ENCODE data around the gene RGR. TPM values are rescaled to one million over a fixed set of nuclear protein-coding genes. Genes with fewer than 3 reads are reported as not detected.

Gene RGR
- total RNA-seq, 2 donors from 2014 or later, result not detected

DNA sequence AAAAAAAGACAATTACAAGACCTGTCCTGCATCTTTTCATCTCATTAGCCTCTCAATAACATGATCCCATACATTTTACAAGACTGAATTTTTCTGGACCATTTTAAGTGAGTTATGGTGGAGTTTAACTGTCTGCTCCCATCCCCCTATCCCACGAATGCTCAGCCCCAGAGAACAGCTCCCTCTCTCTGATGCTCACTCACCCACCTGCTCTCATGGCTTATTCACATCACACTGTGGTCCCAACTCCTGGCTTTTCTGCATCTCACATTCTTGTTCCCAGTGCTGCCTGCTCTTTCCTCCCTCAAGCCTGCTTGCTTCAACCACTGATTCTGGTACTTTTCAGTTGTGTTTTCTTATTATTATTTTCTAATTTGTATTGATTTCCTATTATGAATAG lies 63.2 kb downstream of the RGR start:
- H3K36me3 ChIP-seq (ENCODE audit: control insufficient read depth, insufficient read depth, low read length), result no peaks in the 10 kb centered on the region
- H3K4me3 Mint-ChIP-seq, result no peak overlapping the region
- DNase-seq, result no peak
- H3K27me3 Mint-ChIP-seq (ENCODE audit: insufficient read depth), result no peaks in the 10 kb centered on the region
- H3K27ac Mint-ChIP-seq, result no peak overlapping the region
- H3K4me1 Mint-ChIP-seq, result peaks cover 6% of the 10 kb centered on the region
- no peaks in the 10 kb centered on the region for H3K36me3 Mint-ChIP-seq (ENCODE audit: low read depth)
- no peaks in the 10 kb centered on the region for H3K27me3 ChIP-seq (ENCODE audit: control insufficient read depth, insufficient read depth, low read length, poor library complexity, severe bottlenecking)
- no peaks in the 10 kb centered on the region for H3K9me3 ChIP-seq (ENCODE audit: control insufficient read depth, low read length)
- H3K9me3 Mint-ChIP-seq, result no peaks in the 10 kb centered on the region
- H3K4me1 ChIP-seq (ENCODE audit: control insufficient read depth, insufficient read depth, low read length), result no peaks in the 10 kb centered on the region
- no peak overlapping the region for H3K9ac ChIP-seq (ENCODE audit: extremely low read depth, low read length, poor library complexity, severe bottlenecking)
- no peak overlapping the region for H3K27ac ChIP-seq (ENCODE audit: low read depth, low read length)
- TF ChIP-seq CTCF (conservative IDR thresholded peaks at IDR 0.05), result no peak
- WGBS, 2 experiments (ENCODE audit: insufficient coverage in 1 of 2, insufficient read length in 1 of 2), result 60 to 81% methylated on average over 1 of the region's 1 CpG
- H3K4me3 ChIP-seq (ENCODE audit: low read length), result no peak overlapping the region

DNA sequence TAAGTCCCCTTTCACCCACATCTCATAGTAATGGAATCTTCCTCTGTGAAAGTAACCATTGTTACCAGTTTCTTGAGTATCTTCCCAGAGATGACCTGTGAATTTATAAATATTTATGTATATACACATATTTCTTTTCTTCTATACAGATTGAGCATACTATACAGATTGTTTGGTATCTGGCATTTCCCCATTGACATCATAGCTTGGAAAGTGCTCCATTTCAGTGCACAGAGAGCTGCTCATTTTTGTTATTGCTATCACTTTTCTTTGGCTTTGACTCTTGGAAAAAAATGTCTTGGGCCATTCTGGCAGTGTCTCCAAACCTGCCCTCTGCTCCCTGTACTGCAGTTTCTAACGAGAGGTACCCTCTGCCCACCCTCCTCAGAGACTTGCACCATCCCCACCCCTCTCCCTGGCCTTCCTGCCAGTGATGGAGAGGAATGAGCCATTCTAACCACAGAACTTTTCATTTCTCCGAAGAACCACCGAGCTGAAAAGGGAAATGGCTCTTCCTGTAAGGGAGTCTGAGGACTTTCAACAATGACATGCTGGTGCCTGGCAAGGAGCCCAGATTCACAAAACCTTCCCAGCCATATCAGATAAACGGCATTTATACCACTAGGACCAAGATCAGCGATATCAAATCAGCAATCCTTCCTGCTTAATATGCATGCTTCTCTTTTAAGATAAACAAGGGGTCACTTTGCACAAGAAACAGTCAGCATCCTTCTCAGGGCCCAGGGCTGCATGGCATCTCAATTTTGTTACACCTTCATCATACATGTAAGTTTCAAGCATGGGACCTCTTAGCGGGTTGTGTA lies 63.8 kb downstream of the RGR start:
- no peak for TF ChIP-seq CTCF (conservative IDR thresholded peaks at IDR 0.05)
- Histone ChIP-seq H3K9me3 (ENCODE audit: control insufficient read depth, low read length) (no peaks in the 10 kb centered on the region), H3K4me1 (ENCODE audit: control insufficient read depth, insufficient read depth, low read length) (no peaks in the 10 kb centered on the region), H3K27ac (ENCODE audit: low read depth, low read length) (no peak overlapping the region), H3K4me3 (ENCODE audit: low read length) (no peak overlapping the region), H3K27me3 (ENCODE audit: control insufficient read depth, insufficient read depth, low read length, poor library complexity, severe bottlenecking) (no peaks in the 10 kb centered on the region), H3K36me3 (ENCODE audit: control insufficient read depth, insufficient read depth, low read length) (no peaks in the 10 kb centered on the region), H3K9ac (ENCODE audit: extremely low read depth, low read length, poor library complexity, severe bottlenecking) (no peak overlapping the region)
- Mint-ChIP-seq H3K4me1 (peaks cover 6% of the 10 kb centered on the region), H3K27me3 (ENCODE audit: insufficient read depth) (no peaks in the 10 kb centered on the region), H3K27ac (no peak overlapping the region), H3K36me3 (ENCODE audit: low read depth) (no peaks in the 10 kb centered on the region), H3K9me3 (no peaks in the 10 kb centered on the region), H3K4me3 (no peak overlapping the region)
- no peak for DNase-seq
- 80 to 82% methylated on average over 5 to 6 of the region's 6 CpGs for WGBS, 2 experiments (ENCODE audit: insufficient coverage in 1 of 2, insufficient read length in 1 of 2)

Other genes starting within 250 kb of the RGR start
- gene GHITM, start 105.5 kb upstream of the RGR start, total RNA-seq, result 10 to 100 TPM; 84.5 to 85.8 TPM
- gene GPR15LG, start 71.3 kb upstream of the RGR start, total RNA-seq, result not detected
- gene CDHR1, start 50.5 kb upstream of the RGR start, total RNA-seq, result 1 to 10 TPM in 1 of 2 donors, under 1 TPM in 1; 0.77 to 4.1 TPM
- gene LRIT2, start 19.5 kb upstream of the RGR start, total RNA-seq, result not detected
- under 1 TPM in 1 of 2 donors, not detected in 1; 0.11 TPM for gene LRIT1, start 3.5 kb upstream of the RGR start, total RNA-seq
- gene CCSER2, start 83.5 kb downstream of the RGR start, total RNA-seq, result 10 to 100 TPM; 29.8 to 38.8 TPM